ENCODE data around the gene TMEM179.

- TF ChIP-seq MXI1 (conservative IDR thresholded peaks at IDR 0.05; ENCODE audit: poor library complexity, severe bottlenecking), result no peak
- no peak for TF ChIP-seq EP300 (conservative IDR thresholded peaks at IDR 0.05; ENCODE audit: poor library complexity, severe bottlenecking)
- no peak for TF ChIP-seq EZH2 (IDR thresholded peaks at IDR 0.05; ENCODE audit: borderline replicate concordance, insufficient read depth, low read length, poor library complexity, severe bottlenecking)
- no peak for TF ChIP-seq CTCF (IDR thresholded peaks at IDR 0.05; ENCODE audit: poor library complexity, severe bottlenecking)
- no peak for TF ChIP-seq POLR2AphosphoS5 (IDR thresholded peaks at IDR 0.05)
Measured at GRCh38 chr14:104596451-104596918, 8.1 kb downstream of the TMEM179 start.

Measured in neural cell (in vitro differentiated cells).